K562 (cell line): ENCODE data around the gene FAM117A. TPM values are rescaled to one million over a fixed set of nuclear protein-coding genes. Genes with fewer than 3 reads are reported as not detected.

Source experiments
- ATAC-seq: fragments of 200-7000 bp; cut with Tn5 transposase; 3 replicates; pipeline ENCODE4 v1.9.1; 2020; ENCODE audit warnings: moderate library complexity
- BruUV-seq: library from RNA; stranded (reverse); fragments of 400-500 nt; replicated peaks from 2 replicates; lab custom pipeline; 2021; lab: Mats Ljungman, UMichigan
- CTCF ChIA-PET: fragments of 300-600 bp; formaldehyde crosslinking; extraction: SDS; loops from one replicate; lab custom pipeline; 2021; ENCODE audit warnings: low intra/inter-chr PET ratio; lab: Yijun Ruan, JAX
- POLR2A ChIA-PET: fragments of 300-600, 350-650 bp; sonication (Branson Sonifier 250); formaldehyde crosslinking; extraction: SDS; loops from one replicate; lab custom pipeline; 2021; ENCODE audit warnings: antibody characterized with exemption, inconsistent platforms; lab: Yijun Ruan, JAX
- DNase-seq, 4 experiments: peaks; one replicate each; pipeline versions ENCODE4 v3.0.0 to v3.0.0-alpha.2; 2011 to 2018; ENCODE audit warnings: low spot score in 3 of 4, mixed read lengths in 3 of 4; ENCODE audit errors: extremely low read depth in 1 of 4
- FAIRE-seq: peaks from 2 replicates; lab custom pipeline; 2011; peaks lifted over from hg19 to GRCh38; lab: Jason Lieb, UNC
- H2AFZ ChIP-seq: 2 replicates; pipeline ENCODE4 v1.6.0; 2011; ENCODE audit warnings: low read depth, low read length, control low read depth, inconsistent platforms
- H3K27ac ChIP-seq: fragments of 200-600 bp; 3 replicates; pipeline ENCODE4 v1.8.0; 2011; ENCODE audit warnings: low read depth, mild to moderate bottlenecking, control low read depth, inconsistent platforms, low read length, moderate library complexity, mixed read lengths; ENCODE audit errors: extremely low read depth
- H3K27me3 ChIP-seq, 2 experiments: fragments of 300-600 bp in 1 of 2; 2 replicates in 1 of 2; 3 replicates in 1 of 2; pipeline versions ENCODE4 v1.6.0 to v1.8.0; 2011; ENCODE audit warnings: inconsistent platforms in 2 of 2, low read length in 2 of 2, mild to moderate bottlenecking in 1 of 2, mixed read lengths in 1 of 2, moderate library complexity in 1 of 2; ENCODE audit not compliant: control insufficient read depth in 2 of 2, insufficient read depth in 2 of 2
- H3K36me3 ChIP-seq: fragments of 300-600 bp; 3 replicates; pipeline ENCODE4 v1.8.0; 2011; ENCODE audit warnings: mild to moderate bottlenecking, low read length, inconsistent platforms; ENCODE audit not compliant: control insufficient read depth, insufficient read depth
- H3K4me1 ChIP-seq, 2 experiments: fragments of 200-600 bp in 1 of 2; replicated peaks in 1 of 2; 2 replicates in 1 of 2; 3 replicates in 1 of 2; pipeline versions ENCODE4 v1.5.1 to v1.8.0; 2011; ENCODE audit warnings: inconsistent platforms in 2 of 2, low read length in 2 of 2, mild to moderate bottlenecking in 1 of 2, mixed read lengths in 1 of 2, moderate library complexity in 1 of 2; ENCODE audit not compliant: control insufficient read depth in 2 of 2, insufficient read depth in 2 of 2
- H3K4me2 ChIP-seq: 2 replicates; pipeline ENCODE4 v1.6.1; 2011; ENCODE audit warnings: low read length, control low read depth, inconsistent platforms, mixed read lengths; ENCODE audit not compliant: insufficient read depth
- H3K4me3 ChIP-seq: fragments of 200-600 bp; sonication (generic), shearing (Covaris generic); 2 replicates; pipeline ENCODE4 v1.5.1; 2016; ENCODE audit warnings: control low read depth, inconsistent platforms
- H3K79me2 ChIP-seq: fragments of 200-600 bp; 3 replicates; pipeline ENCODE4 v1.8.0; 2011; ENCODE audit warnings: low read length, inconsistent platforms; ENCODE audit not compliant: control insufficient read depth, insufficient read depth
- H3K9ac ChIP-seq, 2 experiments: 2 replicates each; pipeline versions ENCODE4 v1.6.0 to v1.6.1; 2011; ENCODE audit warnings: low read depth in 2 of 2, low read length in 2 of 2, control low read depth in 1 of 2, inconsistent platforms in 1 of 2, mild to moderate bottlenecking in 1 of 2, mixed read lengths in 1 of 2; ENCODE audit not compliant: insufficient read depth in 1 of 2
- H3K9me1 ChIP-seq: one replicate; pipeline ENCODE4 v1.6.0; 2011; ENCODE audit warnings: inconsistent platforms, mild to moderate bottlenecking, low read length, moderate library complexity; ENCODE audit not compliant: control insufficient read depth, insufficient read depth
- H3K9me3 ChIP-seq: replicated peaks from 2 replicates; pipeline ENCODE4 v1.5.1; 2011; ENCODE audit warnings: low read depth, low read length, inconsistent platforms; ENCODE audit not compliant: control insufficient read depth, insufficient read depth
- H4K20me1 ChIP-seq: replicated peaks from 2 replicates; pipeline ENCODE4 v1.6.1; 2011; ENCODE audit warnings: low read length, inconsistent platforms, mixed read lengths; ENCODE audit not compliant: control insufficient read depth, insufficient read depth
- ARID2 ChIP-seq: fragments of 450-650 bp; IDR thresholded peaks from 2 replicates; pipeline ENCODE4 v1.6.1; 2017; ENCODE audit warnings: antibody characterized with exemption, mild to moderate bottlenecking
- CHD1 ChIP-seq: fragments of 200-600 bp; sonication (generic); IDR thresholded peaks from one replicate; pipeline ENCODE4 v1.6.1; 2012; ENCODE audit warnings: mild to moderate bottlenecking, moderate library complexity, low read length, inconsistent platforms
- COPS2 ChIP-seq: fragments of 450-650 bp; conservative IDR thresholded peaks from 2 replicates; pipeline ENCODE4 v1.6.1; 2016; ENCODE audit warnings: mild to moderate bottlenecking, moderate library complexity
- CREBBP ChIP-seq: IDR thresholded peaks from one replicate; pipeline ENCODE4 v1.6.1; 2012; ENCODE audit warnings: low read depth, mild to moderate bottlenecking, control low read depth, inconsistent platforms, low read length
- CTBP1 ChIP-seq: fragments of 450-650 bp; IDR thresholded peaks from 2 replicates; pipeline ENCODE4 v1.6.1; 2016; ENCODE audit warnings: borderline replicate concordance
- GABPA ChIP-seq: fragments of 200-800 bp; sonication (Bioruptor generic); conservative IDR thresholded peaks from 2 replicates; pipeline ENCODE4 v1.6.1; 2016; ENCODE audit warnings: low read depth, missing genetic modification characterization, missing compliant biosample characterization
- HDAC3 ChIP-seq: fragments of 450-650 bp; IDR thresholded peaks from 2 replicates; pipeline ENCODE4 v1.6.1; 2018; ENCODE audit warnings: borderline replicate concordance, mild to moderate bottlenecking, moderate library complexity; ENCODE audit not compliant: partially characterized antibody
- ILK ChIP-seq: fragments of 450-650 bp; IDR thresholded peaks from 2 replicates; pipeline ENCODE4 v1.6.1; 2016; ENCODE audit warnings: missing genetic modification characterization, low read depth, mild to moderate bottlenecking, missing compliant biosample characterization, moderate library complexity, borderline replicate concordance
- JUND ChIP-seq, 2 experiments: IDR thresholded peaks; 2 replicates in 1 of 2; 3 replicates in 1 of 2; pipeline ENCODE4 v1.6.1; 2011; ENCODE audit warnings: borderline replicate concordance in 2 of 2, low read depth in 2 of 2, low read length in 2 of 2, improper control_type of control experiment in 1 of 2, missing biosample characterization in 1 of 2, missing genetic modification characterization in 1 of 2, missing genetic modification reagents in 1 of 2
- MNT ChIP-seq, 2 experiments: fragments of 450-650 bp; conservative IDR thresholded peaks; 2 replicates each; pipeline ENCODE4 v1.6.1; 2017; ENCODE audit warnings: mild to moderate bottlenecking in 2 of 2, moderate library complexity in 2 of 2
- NFRKB ChIP-seq: fragments of 450-650 bp; IDR thresholded peaks from 2 replicates; pipeline ENCODE4 v1.6.1; 2016; ENCODE audit warnings: low read depth
- POLR2A ChIP-seq: fragments of 450-650 bp; conservative IDR thresholded peaks from 2 replicates; pipeline ENCODE4 v1.6.1; 2016
- POLR3A ChIP-seq: IDR thresholded peaks from 2 replicates; pipeline ENCODE4 v1.6.1; 2011; ENCODE audit warnings: borderline replicate concordance, mild to moderate bottlenecking, moderate library complexity; ENCODE audit not compliant: insufficient read length, insufficient read depth; ENCODE audit errors: extremely low read depth
- STAG1 ChIP-seq: sonication (generic); formaldehyde crosslinking; IDR thresholded peaks from 2 replicates; pipeline ENCODE4 v1.5.0; 2020; ENCODE audit warnings: missing genetic modification reagents, borderline replicate concordance
- VEZF1 ChIP-seq: fragments of 200-800 bp; sonication (Bioruptor generic); IDR thresholded peaks from 2 replicates; pipeline ENCODE4 v1.6.1; 2017; ENCODE audit warnings: missing genetic modification characterization, missing compliant biosample characterization
- ZBTB43 ChIP-seq: sonication (generic); formaldehyde crosslinking; IDR thresholded peaks from 2 replicates; pipeline ENCODE4 v1.8.0; 2023; ENCODE audit warnings: mild to moderate bottlenecking, missing genetic modification reagents
- ZC3H8 ChIP-seq: fragments of 450-650 bp; IDR thresholded peaks from 2 replicates; pipeline ENCODE4 v1.6.1; 2017
- WGBS: fragments of 100-300 bp; shearing (Covaris generic); methylation state at CpG from one replicate; pipeline ENCODE4 v1.1.6; 2016; ENCODE audit warnings: low coverage, mixed read lengths; ENCODE audit not compliant: insufficient coverage; ENCODE audit errors: missing lambda C conversion rate; 5-methylcytosine and 5-hydroxymethylcytosine counted together
- in situ Hi-C: fragments of 300-500 bp; cut with MboI; formaldehyde crosslinking; loops from 4 replicates; pipeline ENCODE4 v1.15.0; 2018; ENCODE audit warnings: inconsistent platforms, mixed read lengths
- intact Hi-C: fragments of 100-400 bp; cut with micrococcal nuclease; formaldehyde crosslinking; loops from 2 replicates; pipeline ENCODE4 v1.14.2; 2022
- polyA plus RNA-seq, 8 experiments: library from polyadenylated mRNA; depleted of rRNA in 4 of 8; stranded (reverse) in 5 of 8; unstranded in 3 of 8; fragments of >200 nt; fragmentation: Nextera tagmentation in 2 of 8; fragmentation: Illumina TruSeq in 1 of 8; extraction: Ambion mirVana in 2 of 8; extraction: Trizol in 1 of 8; gene quantifications; 2 replicates each; pipeline versions ENCODE4 v1.2.1 to v1.2.3, GENCODE V29; 2011 to 2014; ENCODE audit warnings: inconsistent platforms in 1 of 8, missing spikeins in 1 of 8
- total RNA-seq, 7 experiments: library from RNA; depleted of rRNA in 6 of 7; stranded (reverse); fragments of >200 nt in 6 of 7; fragmentation: Illumina TruSeq in 2 of 7; extraction: Trizol in 2 of 7; gene quantifications; 2 replicates each; pipeline versions ENCODE4 v1.2.1 to v1.2.3, GENCODE V29; 2011 to 2021; ENCODE audit warnings: low replicate concordance in 1 of 7

Gene FAM117A
- total and polyA plus RNA-seq, 9 of the 15 experiments (the other 6 are each of a cell fraction or from before 2014, with no cell fraction given), result 3.1 to 79.7 (median 36.6) TPM

GRCh38 chr17:49739641-49740271 is 24.2 kb downstream of the FAM117A start:
- WGBS, result 1% methylated on average over 7 of the region's 7 CpGs
- BruUV-seq, result no TSS peak
- ATAC-seq, result peak; percentile 92
- peak overlapping the region; percentile 16 for H3K4me3 ChIP-seq
- peak overlapping the region in 1 of 2 experiments; percentile 66; a peak in 1 of 4 replicates for H3K9ac ChIP-seq
- ChIA-PET POLR2A (interaction anchor here (0.6 to 4.1 kb wide), 18 partner anchors 8 to 700 kb away, joined by 3 to 21 read pairs (median 4); partner anchors contain the start of genes FAM117A, KAT7 and SLC35B1), CTCF (no interaction called here)
- FAIRE-seq, result peak; percentile 100
- H3K27ac ChIP-seq, result peak overlapping the region; percentile 92
- H4K20me1 ChIP-seq, result peaks cover 9% of the 10 kb centered on the region
- H3K36me3 ChIP-seq, result peaks cover 68% of the 10 kb centered on the region
- H3K9me3 ChIP-seq, result no peaks in the 10 kb centered on the region; the same call in 1 of the 2 replicates
- H3K9me1 ChIP-seq, result no peaks in the 10 kb centered on the region
- H3K4me1 ChIP-seq, result peaks cover 28 to 57% of the 10 kb centered on the region in 2 experiments
- DNase-seq, result peak; percentile 95 to 100 (median 96)
- H3K27me3 ChIP-seq, result no peaks in the 10 kb centered on the region
- H3K4me2 ChIP-seq, result peak overlapping the region; percentile 84
- intact Hi-C loops, result loop anchor here (1.0 to 2.0 kb wide), 3 partner anchors 22 to 40 kb away; no protein-coding TSS in a partner anchor
- peak overlapping the region; percentile 25 for H2AFZ ChIP-seq
- in situ Hi-C loops, result no loop called here
- peaks cover 86% of the 10 kb centered on the region for H3K79me2 ChIP-seq
- TF ChIP-seq CHD1 (no peak), JUND (IDR thresholded peaks at IDR 0.05; ENCODE audit: borderline replicate concordance, low read depth, low read length) (peak; percentile 72), JUND (tag; IDR thresholded peaks at IDR 0.05; ENCODE audit: borderline replicate concordance, low read depth, low read length) (peak; percentile 48; the same call in 1 of the 3 replicates), POLR2A (peak; percentile 56; the same call in 1 of the 2 replicates), ILK (0 out of 2 replicates have a peak, but pooled peaks have one; percentile 34), GABPA (tag) (peak; percentile 59), CREBBP (no peak), HDAC3 (peak; percentile 99), ZC3H8 (0 out of 2 replicates have a peak, but pooled peaks have one; percentile 90), CTBP1 (peak; percentile 100), ARID2 (no peak), NFRKB (peak; percentile 78), POLR3A (no peak), STAG1 (CRISPR knock-in tag) (no peak), VEZF1 (CRISPR knock-in tag) (peak; percentile 90), COPS2 (no peak), MNT (conservative IDR thresholded peaks at IDR 0.05) (peak; percentile 93 to 97), ZBTB43 (CRISPR knock-in tag) (peak; percentile 80; the same call in 1 of the 2 replicates)
